GM21528 (cell line): ENCODE data around the gene HIGD2A.
"Not testable (repeated sequence)": the region's sequence is repeated elsewhere in the genome, so short reads cannot be mapped to it uniquely, and the experiment has no call there.

Source experiments
- ATAC-seq: cut with Tn5 transposase; IDR thresholded peaks from one replicate; pipeline ENCODE4 v1.9.1; 2021; ENCODE audit warnings: mild to moderate bottlenecking, moderate library complexity; ENCODE audit not compliant: unreplicated experiment, low FRiP score

HIGD2A gene

DNA sequence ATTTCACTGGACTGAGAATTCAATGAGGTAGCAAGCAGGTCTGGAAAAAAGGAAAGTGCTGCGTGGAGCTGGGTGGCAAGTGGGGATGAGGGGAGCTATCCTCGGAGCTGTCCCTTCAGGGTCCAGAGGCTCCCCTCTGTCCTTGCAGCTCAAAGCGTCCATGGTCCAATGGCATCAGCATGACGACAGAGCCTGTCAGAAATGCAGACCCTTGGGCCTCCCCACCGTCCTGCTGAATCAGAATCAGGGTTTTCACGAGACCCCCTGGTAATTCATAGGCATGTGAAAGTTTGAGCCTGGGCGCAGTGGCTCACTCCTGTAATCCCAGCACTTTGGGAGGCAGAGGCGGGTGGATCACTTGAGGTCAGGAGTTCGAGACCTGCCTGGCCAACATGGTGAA, 5.5 kb downstream of the HIGD2A start:
- no peak for ATAC-seq

DNA sequence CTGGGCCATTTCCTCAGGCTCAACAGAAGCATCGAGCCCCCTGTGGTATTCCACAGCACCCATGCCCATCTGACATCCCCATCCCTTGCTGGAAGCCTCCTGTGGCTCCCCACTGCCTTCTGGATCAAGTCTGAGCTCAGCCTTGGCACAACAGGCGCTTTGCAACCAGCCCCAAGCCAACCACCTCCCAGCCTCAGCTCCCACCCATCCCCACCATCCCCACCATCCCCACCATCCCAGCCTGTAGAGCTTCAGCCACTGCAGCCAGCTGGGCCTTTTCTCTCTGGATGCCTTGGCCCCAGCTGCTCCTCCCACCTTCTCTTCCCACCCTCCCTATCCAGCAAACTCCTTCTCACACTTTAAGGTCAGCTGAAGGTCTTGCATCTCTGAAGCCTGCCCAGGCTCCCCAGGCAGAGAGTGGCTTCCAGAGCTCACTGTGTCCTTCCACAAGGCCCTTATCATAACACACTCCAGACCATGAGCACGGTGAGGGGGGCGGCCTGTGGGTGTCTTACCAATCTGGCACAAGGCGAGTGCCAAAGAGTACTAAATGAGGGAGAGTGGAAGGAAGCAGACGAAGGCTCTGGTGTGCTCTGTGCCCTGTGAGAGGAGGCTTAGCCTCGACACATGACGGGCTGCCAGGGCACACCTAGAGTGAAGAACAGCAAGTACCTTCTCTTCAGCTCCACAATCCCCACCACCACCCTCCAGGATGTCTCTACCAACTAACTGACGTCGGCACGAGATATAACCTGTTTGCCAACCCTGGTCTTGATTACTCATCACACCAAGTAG, 6.5 kb downstream of the HIGD2A start:
- no peak for ATAC-seq

DNA sequence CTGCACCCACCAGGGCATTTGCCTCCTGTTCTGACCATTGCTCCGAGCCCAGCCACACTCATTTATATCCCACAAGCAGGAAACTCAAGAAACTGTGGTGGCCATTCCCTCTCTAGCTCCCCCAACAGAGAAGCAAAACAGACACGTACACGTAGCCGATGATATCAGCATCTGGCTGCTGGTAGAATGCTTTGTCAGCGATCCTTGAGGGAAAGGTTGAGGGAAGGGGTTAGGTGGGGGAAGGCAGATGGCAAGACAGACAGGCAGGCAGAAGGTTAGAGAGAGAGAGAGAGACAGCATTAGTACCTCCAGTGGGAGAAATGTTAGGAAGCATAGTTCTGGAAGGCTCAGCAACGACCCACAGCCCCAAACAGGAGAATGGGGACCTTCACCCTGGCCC, 7.8 kb downstream of the HIGD2A start:
- no peak for ATAC-seq

GRCh38 chr5:176397736-176398420, 9.3 kb downstream of the HIGD2A start:
- no peak for ATAC-seq

DNA sequence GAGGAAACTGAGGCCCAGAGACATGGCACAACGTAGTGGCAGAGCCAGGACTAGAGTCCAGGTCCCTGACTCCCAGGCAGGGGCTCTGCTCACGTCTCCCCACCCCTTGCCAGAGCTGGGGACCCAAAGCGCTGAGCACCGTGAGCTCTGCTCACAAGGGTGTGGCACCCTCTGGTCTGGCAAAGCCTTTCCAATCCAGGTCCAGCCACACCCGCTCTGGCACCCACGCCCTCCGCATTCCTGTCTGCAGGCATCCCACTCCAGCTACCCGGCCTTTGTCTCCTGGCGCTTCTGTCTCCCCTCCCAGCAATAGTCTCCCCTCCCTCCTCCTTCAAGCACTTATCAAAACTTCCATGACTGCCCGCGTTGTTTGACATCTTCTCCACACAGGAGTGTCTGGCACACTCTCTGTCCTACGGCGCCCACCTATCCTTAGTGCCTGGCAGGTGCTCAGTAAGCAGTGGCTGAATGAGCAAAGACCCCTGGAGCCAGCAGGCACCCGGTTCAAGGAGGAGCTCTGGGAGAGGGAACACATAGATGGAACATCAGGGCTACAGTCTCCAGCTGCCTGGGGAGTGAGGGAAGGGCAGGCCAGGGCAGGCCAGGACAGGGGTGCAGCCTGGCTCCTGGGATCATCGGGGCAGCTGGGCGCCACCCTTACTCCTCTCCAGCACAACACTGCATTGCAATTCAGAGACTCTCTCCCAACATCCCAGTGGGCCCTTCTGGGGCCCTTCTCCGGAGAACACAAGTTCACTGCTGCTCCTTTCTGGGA, 12.0 kb downstream of the HIGD2A start:
- no peak for ATAC-seq

DNA sequence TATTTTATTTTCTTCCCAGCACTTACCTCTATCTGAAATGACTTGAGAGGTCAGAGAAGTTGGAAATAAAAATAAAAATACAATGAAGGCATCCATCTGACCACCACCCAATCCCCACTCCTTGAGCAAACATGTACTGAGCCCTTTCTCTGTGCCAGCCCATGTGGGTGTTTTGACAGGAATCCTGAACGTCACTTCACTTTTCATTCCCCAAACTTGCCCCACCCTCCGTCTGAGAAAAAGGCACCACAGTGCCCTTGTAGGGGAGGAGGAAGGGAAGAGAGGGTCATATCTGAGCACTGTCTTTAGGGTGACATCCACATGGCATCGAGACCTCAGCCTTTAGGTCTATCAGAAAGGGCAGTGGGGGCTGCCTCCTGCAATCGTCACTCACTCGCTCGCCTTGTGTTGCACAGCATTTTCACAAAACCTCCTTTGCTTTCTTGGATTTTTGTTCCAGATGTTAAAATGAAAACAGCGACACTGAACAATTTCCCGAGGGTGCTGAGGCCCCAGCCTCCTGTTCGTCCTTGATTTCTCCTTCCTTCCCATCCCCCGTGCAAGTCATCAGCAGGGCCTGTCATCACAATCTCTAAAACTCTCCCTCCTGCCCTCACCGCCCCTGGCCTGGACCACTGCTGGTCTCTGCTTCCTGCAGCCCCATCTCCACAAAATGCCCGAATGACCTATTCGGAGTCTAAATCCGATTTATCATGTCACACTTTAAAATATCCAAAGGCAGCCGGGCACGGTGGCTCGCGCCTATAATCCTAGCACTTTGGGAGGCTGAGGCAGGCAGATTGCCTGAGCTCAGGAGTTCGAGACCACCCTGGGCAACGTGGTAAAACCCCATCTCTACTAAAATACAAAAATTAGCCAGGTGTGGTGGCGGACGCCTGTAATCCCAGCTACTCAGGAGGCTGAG, 13.0 kb downstream of the HIGD2A start:
- no peak for ATAC-seq

GRCh38 chr5:176405656-176406435, 17.3 kb downstream of the HIGD2A start:
- ATAC-seq, result no peak

- ATAC-seq, result no peak
Measured at GRCh38 chr5:176406436-176407052, 18.0 kb downstream of the HIGD2A start.

DNA sequence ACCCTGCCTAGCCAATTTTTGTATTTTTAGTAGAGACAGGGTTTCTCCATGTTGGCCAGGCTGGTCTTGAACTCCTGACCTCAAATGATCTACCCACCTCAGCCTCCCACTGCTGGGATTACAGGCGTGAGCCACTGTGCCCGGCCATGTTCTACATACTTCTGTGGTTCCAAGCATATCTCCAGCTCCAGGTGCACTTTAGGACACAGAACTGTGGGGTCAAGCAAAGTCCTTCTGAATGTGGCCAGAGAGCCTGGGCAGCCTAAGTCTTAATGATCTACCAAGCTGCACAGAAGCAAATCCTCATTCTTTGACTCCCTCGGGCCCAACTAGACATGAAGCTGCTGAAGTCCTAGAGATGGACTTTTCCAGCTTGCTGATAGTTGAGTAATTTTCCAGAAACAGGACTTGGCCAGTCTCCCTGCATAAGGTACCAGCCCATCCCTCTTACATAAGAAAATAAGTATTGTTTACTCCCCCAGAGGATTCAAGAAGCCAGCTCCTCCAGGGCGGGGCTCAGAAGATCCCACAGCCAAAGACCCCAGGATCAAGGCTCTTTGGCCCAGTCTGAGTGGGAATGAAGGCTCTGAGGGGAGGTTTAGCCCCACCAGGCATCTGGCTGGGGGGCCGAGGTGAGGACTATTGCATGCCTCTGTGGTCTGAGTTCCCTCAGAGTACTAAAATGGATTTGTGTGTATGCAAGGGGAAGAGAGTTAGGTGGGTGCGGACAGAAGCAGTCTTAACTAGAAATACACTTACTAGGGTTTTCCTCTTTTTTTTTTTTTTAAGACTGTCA, 19.1 kb downstream of the HIGD2A start:
- no peak for ATAC-seq

- not testable (repeated sequence) for ATAC-seq
Measured at GRCh38 chr5:176408252-176408573, 19.7 kb downstream of the HIGD2A start.

- no peak for ATAC-seq
Measured at GRCh38 chr5:176408590-176408989, 20.0 kb downstream of the HIGD2A start.

DNA sequence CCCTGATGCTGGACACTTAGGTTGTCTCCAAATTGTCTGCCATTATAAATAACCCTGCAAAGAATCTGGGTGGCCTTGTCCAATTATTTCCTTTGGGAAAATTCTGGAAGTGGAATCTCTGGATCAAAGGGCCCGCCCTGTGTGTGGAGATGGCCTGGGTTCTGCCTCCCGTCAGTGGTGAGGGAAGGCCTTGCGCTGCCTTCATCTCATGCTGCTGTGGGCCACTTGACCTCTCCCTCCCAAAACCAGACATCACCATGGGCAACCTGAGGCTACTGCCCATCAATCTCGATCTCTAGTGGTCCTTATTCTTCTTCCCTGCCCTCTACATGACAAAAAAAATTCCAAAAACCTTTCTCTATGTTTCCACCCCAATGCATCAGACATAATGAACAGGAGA, 21.2 kb downstream of the HIGD2A start:
- no peak for ATAC-seq

DNA sequence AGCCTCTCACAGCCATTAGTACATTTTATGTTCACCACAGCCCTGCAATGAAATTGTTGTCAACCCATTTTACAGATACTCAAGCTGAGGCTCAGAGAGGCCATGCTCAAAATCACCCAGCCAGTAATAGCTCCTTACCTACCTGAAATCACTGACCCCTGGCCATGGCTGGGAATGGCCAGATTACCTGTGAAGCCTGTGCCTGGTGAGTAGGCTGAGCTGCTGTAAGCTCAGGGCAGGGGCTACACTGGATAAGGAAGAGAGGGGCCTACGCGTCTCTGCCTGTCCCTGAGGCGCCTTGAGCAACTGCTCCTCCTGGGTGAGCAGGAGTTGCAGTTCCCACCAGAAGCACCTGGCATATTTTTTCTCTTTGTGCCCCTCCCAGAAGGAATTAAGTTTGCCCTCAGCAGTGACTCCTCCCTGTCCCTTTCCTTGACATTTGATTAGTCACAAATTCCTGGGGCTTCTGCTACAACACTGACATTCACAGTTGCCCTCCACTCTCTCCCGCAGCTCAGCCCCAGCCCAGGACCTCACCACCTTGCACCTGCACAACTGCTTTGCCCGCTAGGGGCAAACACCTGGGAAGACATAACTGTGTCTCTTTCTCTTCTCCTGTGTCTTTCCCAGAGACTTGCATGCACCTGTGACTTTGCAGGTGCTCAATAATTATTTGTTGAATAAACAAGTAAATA, 22.1 kb downstream of the HIGD2A start:
- no peak for ATAC-seq

- no peak for ATAC-seq
Measured at GRCh38 chr5:176412517-176413254, 24.1 kb downstream of the HIGD2A start.

- no peak for ATAC-seq
Measured at GRCh38 chr5:176413255-176413565, 24.7 kb downstream of the HIGD2A start.

- ATAC-seq, result no peak
Measured at GRCh38 chr5:176413709-176414191, 25.2 kb downstream of the HIGD2A start.

GRCh38 chr5:176414704-176415103, 26.2 kb downstream of the HIGD2A start:
- no peak for ATAC-seq
